K562 (cell line): ENCODE measurements around the gene XPNPEP3. TPM values are rescaled to one million over a fixed set of nuclear protein-coding genes. Genes with fewer than 3 reads are reported as not detected.

ENCODE experiments used
- ATAC-seq: fragments of 200-7000 bp; cut with Tn5 transposase; 3 replicates; pipeline ENCODE4 v1.9.1; 2020; ENCODE audit warnings: moderate library complexity
- BruUV-seq: library from RNA; stranded (reverse); fragments of 400-500 nt; replicated peaks from 2 replicates; lab custom pipeline; 2021; lab: Mats Ljungman, UMichigan
- CTCF ChIA-PET: fragments of 300-600 bp; formaldehyde crosslinking; extraction: SDS; loops from one replicate; lab custom pipeline; 2021; ENCODE audit warnings: low intra/inter-chr PET ratio; lab: Yijun Ruan, JAX
- POLR2A ChIA-PET: fragments of 300-600, 350-650 bp; sonication (Branson Sonifier 250); formaldehyde crosslinking; extraction: SDS; loops from one replicate; lab custom pipeline; 2021; ENCODE audit warnings: antibody characterized with exemption, inconsistent platforms; lab: Yijun Ruan, JAX
- DNase-seq, 4 experiments: peaks; one replicate each; pipeline versions ENCODE4 v3.0.0 to v3.0.0-alpha.2; 2011 to 2018; ENCODE audit warnings: low spot score in 3 of 4, mixed read lengths in 3 of 4; ENCODE audit errors: extremely low read depth in 1 of 4
- FAIRE-seq: peaks from 2 replicates; lab custom pipeline; 2011; peaks lifted over from hg19 to GRCh38; lab: Jason Lieb, UNC
- H2AFZ ChIP-seq: 2 replicates; pipeline ENCODE4 v1.6.0; 2011; ENCODE audit warnings: low read depth, low read length, control low read depth, inconsistent platforms
- H3K27ac ChIP-seq: fragments of 200-600 bp; 3 replicates; pipeline ENCODE4 v1.8.0; 2011; ENCODE audit warnings: low read depth, mild to moderate bottlenecking, control low read depth, inconsistent platforms, low read length, moderate library complexity, mixed read lengths; ENCODE audit errors: extremely low read depth
- H3K27me3 ChIP-seq, 2 experiments: fragments of 300-600 bp in 1 of 2; 2 replicates in 1 of 2; 3 replicates in 1 of 2; pipeline versions ENCODE4 v1.6.0 to v1.8.0; 2011; ENCODE audit warnings: inconsistent platforms in 2 of 2, low read length in 2 of 2, mild to moderate bottlenecking in 1 of 2, mixed read lengths in 1 of 2, moderate library complexity in 1 of 2; ENCODE audit not compliant: control insufficient read depth in 2 of 2, insufficient read depth in 2 of 2
- H3K36me3 ChIP-seq: fragments of 300-600 bp; 3 replicates; pipeline ENCODE4 v1.8.0; 2011; ENCODE audit warnings: mild to moderate bottlenecking, low read length, inconsistent platforms; ENCODE audit not compliant: control insufficient read depth, insufficient read depth
- H3K4me1 ChIP-seq, 2 experiments: fragments of 200-600 bp in 1 of 2; replicated peaks in 1 of 2; 2 replicates in 1 of 2; 3 replicates in 1 of 2; pipeline versions ENCODE4 v1.5.1 to v1.8.0; 2011; ENCODE audit warnings: inconsistent platforms in 2 of 2, low read length in 2 of 2, mild to moderate bottlenecking in 1 of 2, mixed read lengths in 1 of 2, moderate library complexity in 1 of 2; ENCODE audit not compliant: control insufficient read depth in 2 of 2, insufficient read depth in 2 of 2
- H3K4me2 ChIP-seq: 2 replicates; pipeline ENCODE4 v1.6.1; 2011; ENCODE audit warnings: low read length, control low read depth, inconsistent platforms, mixed read lengths; ENCODE audit not compliant: insufficient read depth
- H3K4me3 ChIP-seq: fragments of 200-600 bp; sonication (generic), shearing (Covaris generic); 2 replicates; pipeline ENCODE4 v1.5.1; 2016; ENCODE audit warnings: control low read depth, inconsistent platforms
- H3K79me2 ChIP-seq: fragments of 200-600 bp; 3 replicates; pipeline ENCODE4 v1.8.0; 2011; ENCODE audit warnings: low read length, inconsistent platforms; ENCODE audit not compliant: control insufficient read depth, insufficient read depth
- H3K9ac ChIP-seq, 2 experiments: 2 replicates each; pipeline versions ENCODE4 v1.6.0 to v1.6.1; 2011; ENCODE audit warnings: low read depth in 2 of 2, low read length in 2 of 2, control low read depth in 1 of 2, inconsistent platforms in 1 of 2, mild to moderate bottlenecking in 1 of 2, mixed read lengths in 1 of 2; ENCODE audit not compliant: insufficient read depth in 1 of 2
- H3K9me1 ChIP-seq: one replicate; pipeline ENCODE4 v1.6.0; 2011; ENCODE audit warnings: inconsistent platforms, mild to moderate bottlenecking, low read length, moderate library complexity; ENCODE audit not compliant: control insufficient read depth, insufficient read depth
- H3K9me3 ChIP-seq: replicated peaks from 2 replicates; pipeline ENCODE4 v1.5.1; 2011; ENCODE audit warnings: low read depth, low read length, inconsistent platforms; ENCODE audit not compliant: control insufficient read depth, insufficient read depth
- H4K20me1 ChIP-seq: replicated peaks from 2 replicates; pipeline ENCODE4 v1.6.1; 2011; ENCODE audit warnings: low read length, inconsistent platforms, mixed read lengths; ENCODE audit not compliant: control insufficient read depth, insufficient read depth
- ADNP ChIP-seq: fragments of 200-800 bp; sonication (Bioruptor generic); IDR thresholded peaks from 2 replicates; pipeline ENCODE4 v1.6.1; 2016; ENCODE audit warnings: missing genetic modification characterization, missing compliant biosample characterization
- ARID2 ChIP-seq: fragments of 450-650 bp; IDR thresholded peaks from 2 replicates; pipeline ENCODE4 v1.6.1; 2017; ENCODE audit warnings: antibody characterized with exemption, mild to moderate bottlenecking
- ETV1 ChIP-seq: fragments of 450-650 bp; conservative IDR thresholded peaks from 2 replicates; pipeline ENCODE4 v1.6.1; 2016; ENCODE audit warnings: missing genetic modification characterization, control low read depth, low read depth, missing compliant biosample characterization
- FOXK1 ChIP-seq: sonication (generic); formaldehyde crosslinking; IDR thresholded peaks from 2 replicates; pipeline ENCODE4 v1.8.0; 2022; ENCODE audit warnings: missing genetic modification reagents, mild to moderate bottlenecking, borderline replicate concordance
- FOXP1 ChIP-seq: sonication (generic); formaldehyde crosslinking; IDR thresholded peaks from 2 replicates; pipeline ENCODE4 v1.8.0; 2022; ENCODE audit warnings: mild to moderate bottlenecking, missing genetic modification reagents
- HNRNPUL1 ChIP-seq: fragments of 200-400 bp; formaldehyde crosslinking; IDR thresholded peaks from 2 replicates; pipeline ENCODE4 v1.6.1; 2017; ENCODE audit warnings: low read length
- HSF4 ChIP-seq: fragments of 250-450 bp; sonication (Bioruptor Pico); IDR thresholded peaks from 2 replicates; pipeline ENCODE4 v2.1.2; 2022; ENCODE audit warnings: mild to moderate bottlenecking, moderate library complexity, borderline replicate concordance
- L3MBTL2 ChIP-seq: fragments of 450-650 bp; IDR thresholded peaks from 2 replicates; pipeline ENCODE4 v1.6.1; 2016; ENCODE audit warnings: mild to moderate bottlenecking, moderate library complexity
- MAZ ChIP-seq, 2 experiments: fragments of 450-650 bp in 1 of 2; sonication (generic) in 1 of 2; formaldehyde crosslinking; IDR thresholded peaks in 1 of 2; conservative IDR thresholded peaks in 1 of 2; 2 replicates each; pipeline versions ENCODE4 v1.4.0 to v1.5.0; 2020; ENCODE audit warnings: mild to moderate bottlenecking in 1 of 2, missing genetic modification reagents in 1 of 2
- PCBP1 ChIP-seq: fragments of 200-400 bp; formaldehyde crosslinking; IDR thresholded peaks from 2 replicates; pipeline ENCODE4 v1.6.1; 2018; ENCODE audit warnings: mild to moderate bottlenecking, low read depth, low read length; ENCODE audit not compliant: poor library complexity, severe bottlenecking
- POLR2A ChIP-seq: fragments of 450-650 bp; conservative IDR thresholded peaks from 2 replicates; pipeline ENCODE4 v1.6.1; 2016
- SIRT6 ChIP-seq: IDR thresholded peaks from one replicate; pipeline ENCODE4 v1.6.1; 2012; ENCODE audit warnings: low read depth, mild to moderate bottlenecking, control low read depth, inconsistent platforms, low read length, moderate library complexity
- STAG1 ChIP-seq: sonication (generic); formaldehyde crosslinking; IDR thresholded peaks from 2 replicates; pipeline ENCODE4 v1.5.0; 2020; ENCODE audit warnings: missing genetic modification reagents, borderline replicate concordance
- TAF1 ChIP-seq: IDR thresholded peaks from 2 replicates; pipeline ENCODE4 v1.6.1; 2011; ENCODE audit warnings: mild to moderate bottlenecking, low read length, moderate library complexity; ENCODE audit not compliant: insufficient read depth, control insufficient read depth, severe bottlenecking; ENCODE audit errors: extremely low read depth
- ZNF239 ChIP-seq: fragments of 250-450 bp; sonication (Bioruptor Pico); IDR thresholded peaks from 2 replicates; pipeline ENCODE4 v1.4.0; 2020; ENCODE audit warnings: mild to moderate bottlenecking
- ZNF384 ChIP-seq: IDR thresholded peaks from 2 replicates; pipeline ENCODE4 v1.6.1; 2012; ENCODE audit warnings: low read depth, low read length, improper control_type of control experiment
- ZNF79 ChIP-seq: fragments of 250-450 bp; sonication (Bioruptor Pico); IDR thresholded peaks from 2 replicates; pipeline ENCODE4 v1.4.0; 2020; ENCODE audit warnings: low read depth, mild to moderate bottlenecking, moderate library complexity
- WGBS: fragments of 100-300 bp; shearing (Covaris generic); methylation state at CpG from one replicate; pipeline ENCODE4 v1.1.6; 2016; ENCODE audit warnings: low coverage, mixed read lengths; ENCODE audit not compliant: insufficient coverage; ENCODE audit errors: missing lambda C conversion rate; 5-methylcytosine and 5-hydroxymethylcytosine counted together
- in situ Hi-C: fragments of 300-500 bp; cut with MboI; formaldehyde crosslinking; loops from 4 replicates; pipeline ENCODE4 v1.15.0; 2018; ENCODE audit warnings: inconsistent platforms, mixed read lengths
- intact Hi-C: fragments of 100-400 bp; cut with micrococcal nuclease; formaldehyde crosslinking; loops from 2 replicates; pipeline ENCODE4 v1.14.2; 2022
- polyA plus RNA-seq, 8 experiments: library from polyadenylated mRNA; depleted of rRNA in 4 of 8; stranded (reverse) in 5 of 8; unstranded in 3 of 8; fragments of >200 nt; fragmentation: Nextera tagmentation in 2 of 8; fragmentation: Illumina TruSeq in 1 of 8; extraction: Ambion mirVana in 2 of 8; extraction: Trizol in 1 of 8; gene quantifications; 2 replicates each; pipeline versions ENCODE4 v1.2.1 to v1.2.3, GENCODE V29; 2011 to 2014; ENCODE audit warnings: inconsistent platforms in 1 of 8, missing spikeins in 1 of 8
- total RNA-seq, 7 experiments: library from RNA; depleted of rRNA in 6 of 7; stranded (reverse); fragments of >200 nt in 6 of 7; fragmentation: Illumina TruSeq in 2 of 7; extraction: Trizol in 2 of 7; gene quantifications; 2 replicates each; pipeline versions ENCODE4 v1.2.1 to v1.2.3, GENCODE V29; 2011 to 2021; ENCODE audit warnings: low replicate concordance in 1 of 7
- TF ChIP-seq, protein P1 (sequence below): fragments of 450-650 bp; formaldehyde crosslinking; IDR thresholded peaks from 2 replicates; pipeline ENCODE4 v1.4.0; 2020; ENCODE audit warnings: mild to moderate bottlenecking, mixed read lengths
- TF ChIP-seq, protein P2 (sequence below): fragments of 250-450 bp; sonication (Bioruptor Pico); IDR thresholded peaks from 2 replicates; pipeline ENCODE4 v1.5.0; 2021; ENCODE audit warnings: mild to moderate bottlenecking, moderate library complexity

The XPNPEP3 gene
- total and polyA plus RNA-seq, 9 of the 15 experiments (the other 6 are each of a cell fraction or from before 2014, with no cell fraction given): 9.1 to 22.6 (median 15.6) TPM

DNA sequence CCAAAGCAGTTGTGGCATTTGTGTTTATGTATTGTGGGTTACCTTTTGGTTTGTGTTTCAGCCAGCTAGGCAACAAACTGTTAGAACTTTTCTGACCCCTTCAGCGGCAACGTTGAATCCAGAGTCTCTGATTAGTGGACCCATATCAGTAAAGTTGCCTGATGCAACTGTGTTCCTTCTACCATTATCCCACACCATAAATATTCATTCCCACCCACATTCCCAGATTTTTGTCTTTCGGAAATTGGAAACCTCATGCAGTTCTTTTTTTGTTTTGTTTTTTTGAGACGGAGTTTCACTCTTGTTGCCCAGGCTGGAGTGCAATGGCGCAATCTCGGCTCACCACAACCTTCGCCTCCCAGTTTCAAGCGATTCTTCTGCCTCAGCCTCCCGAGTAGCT, 63.6 kb downstream of the XPNPEP3 start:
- intact Hi-C loops (loop anchor here (10.0 kb wide), 1 partner anchor 384 kb away; the partner anchor contains the start of gene ZC3H7B), in situ Hi-C loops (no loop called here)
- Histone ChIP-seq H3K9me1 (no peaks in the 10 kb centered on the region), H3K9ac (no peak overlapping the region), H3K79me2 (no peaks in the 10 kb centered on the region), H2AFZ (no peak overlapping the region), H3K4me2 (no peak overlapping the region), H3K36me3 (peaks cover 28% of the 10 kb centered on the region; the same call in 2 of the 3 replicates), H3K4me1 (no peaks in the 10 kb centered on the region), H3K4me3 (no peak overlapping the region), H3K27ac (no peak overlapping the region), H4K20me1 (no peaks in the 10 kb centered on the region), H3K9me3 (no peaks in the 10 kb centered on the region), H3K27me3 (no peaks in the 10 kb centered on the region)
- FAIRE-seq (no peak), DNase-seq (no peak), ATAC-seq (no peak)
- WGBS: 86% methylated on average over 8 of the region's 9 CpGs
- BruUV-seq: no TSS peak
- ChIA-PET POLR2A (no interaction called here), CTCF (no interaction called here)
- TF ChIP-seq ARID2 (no peak), TAF1 (no peak), FOXP1 (CRISPR knock-in tag) (no peak), HSF4 (CRISPR knock-in tag) (no peak), HNRNPUL1 (no peak), POLR2A (no peak), SIRT6 (no peak), ETV1 (tag) (no peak), MAZ (CRISPR knock-in tag; conservative IDR thresholded peaks at IDR 0.05 in 1 of 2, IDR thresholded peaks at IDR 0.05 in 1 of 2) (no peak), L3MBTL2 (no peak), ZNF239 (CRISPR knock-in tag) (no peak), ZNF79 (CRISPR knock-in tag) (no peak), FOXK1 (no peak), PCBP1 (no peak), STAG1 (CRISPR knock-in tag) (no peak), ZNF384 (no peak), ADNP (tag) (no peak)
- TF ChIP-seq, protein P1, sequence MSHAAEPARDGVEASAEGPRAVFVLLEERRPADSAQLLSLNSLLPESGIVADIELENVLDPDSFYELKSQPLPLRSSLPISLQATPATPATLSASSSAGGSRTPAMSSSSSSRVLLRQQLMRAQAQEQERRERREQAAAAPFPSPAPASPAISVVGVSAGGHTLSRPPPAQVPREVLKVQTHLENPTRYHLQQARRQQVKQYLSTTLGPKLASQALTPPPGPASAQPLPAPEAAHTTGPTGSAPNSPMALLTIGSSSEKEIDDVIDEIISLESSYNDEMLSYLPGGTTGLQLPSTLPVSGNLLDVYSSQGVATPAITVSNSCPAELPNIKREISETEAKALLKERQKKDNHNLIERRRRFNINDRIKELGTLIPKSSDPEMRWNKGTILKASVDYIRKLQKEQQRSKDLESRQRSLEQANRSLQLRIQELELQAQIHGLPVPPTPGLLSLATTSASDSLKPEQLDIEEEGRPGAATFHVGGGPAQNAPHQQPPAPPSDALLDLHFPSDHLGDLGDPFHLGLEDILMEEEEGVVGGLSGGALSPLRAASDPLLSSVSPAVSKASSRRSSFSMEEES (CRISPR knock-in tag): no peak
- TF ChIP-seq, protein P2, sequence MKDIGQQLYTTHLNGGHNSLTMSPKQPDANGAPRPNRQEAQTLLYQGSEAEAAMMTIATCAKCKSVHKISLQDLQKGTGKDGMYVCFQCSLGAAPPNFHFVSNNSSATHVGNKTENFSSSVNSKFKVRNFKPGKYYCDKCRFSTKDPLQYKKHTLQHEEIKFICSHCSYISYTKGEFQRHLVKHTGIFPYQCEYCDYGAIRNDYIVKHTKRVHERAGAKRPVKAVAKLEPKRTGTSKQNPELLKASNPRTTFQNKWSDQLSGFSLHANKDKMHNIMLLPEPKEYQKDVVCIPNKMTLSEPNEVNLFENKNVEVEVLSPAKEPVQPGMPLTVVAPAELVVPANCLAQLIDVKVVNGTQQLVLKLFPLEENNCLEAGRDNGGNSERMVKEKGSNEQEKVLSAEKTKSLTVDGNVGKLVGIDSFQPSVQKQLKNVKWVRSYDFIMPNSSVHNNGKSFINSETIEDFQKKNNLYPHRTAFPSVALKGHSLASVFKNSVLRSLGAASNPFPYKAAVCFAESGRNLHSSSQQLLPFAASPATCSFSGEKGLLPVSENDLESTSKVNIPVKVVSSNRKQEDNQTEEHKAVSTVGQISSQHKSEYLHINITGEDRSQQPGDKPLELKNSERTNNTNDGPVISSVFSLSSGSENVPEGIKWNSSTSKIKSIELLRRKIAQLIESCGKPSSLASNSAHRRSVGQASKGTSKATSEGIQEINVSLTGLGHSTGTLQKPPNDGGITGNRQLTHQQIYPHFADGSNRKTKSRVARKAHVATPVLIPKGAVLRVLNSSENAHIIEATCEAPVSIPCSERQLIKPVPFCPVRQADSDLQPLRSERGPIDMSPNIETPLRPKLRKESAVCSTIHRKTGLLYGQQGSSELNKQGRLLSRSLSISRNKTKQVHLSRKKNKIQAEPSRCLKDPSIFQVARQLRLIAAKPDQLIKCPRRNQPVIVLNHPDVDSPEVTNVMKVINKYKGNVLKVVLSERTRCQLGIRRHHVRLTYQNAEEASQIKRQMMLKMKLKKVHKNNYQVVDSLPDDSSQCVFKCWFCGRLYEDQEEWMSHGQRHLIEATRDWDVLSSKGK: no peak
